ENCODE results near the gene PTPRN2.
"Not testable (repeated sequence)": the region's sequence is repeated elsewhere in the genome, so short reads cannot be mapped to it uniquely, and the experiment has no call there.

PTPRN2 gene

DNA sequence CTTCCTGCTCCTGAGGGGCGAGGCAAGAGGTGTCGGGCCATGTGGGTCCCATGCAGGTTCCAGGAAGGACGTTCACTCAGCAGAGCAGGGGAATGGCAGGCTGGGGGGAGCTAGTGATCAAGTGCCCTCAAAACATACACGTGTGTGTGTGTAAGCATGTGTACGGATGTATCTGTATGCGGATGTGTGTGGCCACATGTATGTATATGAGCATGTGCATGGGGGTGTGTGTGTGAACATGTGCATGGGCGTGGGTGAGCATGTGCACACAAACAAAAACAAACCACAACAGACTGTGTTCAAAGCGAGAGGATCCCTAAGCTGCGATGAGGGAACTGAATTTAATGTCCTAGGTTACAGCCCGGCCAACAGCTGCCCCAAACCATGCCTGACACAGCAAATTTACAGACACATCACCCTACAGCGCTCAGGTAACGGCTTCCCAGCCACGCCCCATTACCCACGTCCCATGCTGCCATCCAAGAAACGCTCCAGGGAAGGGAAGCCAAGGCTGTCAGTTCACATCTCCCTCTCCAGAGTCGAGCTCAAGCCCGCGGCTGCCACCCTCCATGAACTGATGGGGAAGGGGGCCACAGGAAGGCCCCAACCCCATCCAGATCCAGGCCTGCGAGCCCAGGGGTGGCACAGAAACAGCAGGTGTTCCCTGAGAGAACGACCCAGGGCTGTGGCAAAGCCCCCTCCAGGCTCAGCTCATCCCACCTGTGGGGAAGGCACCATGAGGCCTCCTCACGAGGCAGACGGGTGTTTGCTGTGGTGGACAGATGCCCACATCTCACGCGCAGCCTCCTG lies 56.6 kb downstream of the PTPRN2 start:
- no peak for DNase-seq

DNA sequence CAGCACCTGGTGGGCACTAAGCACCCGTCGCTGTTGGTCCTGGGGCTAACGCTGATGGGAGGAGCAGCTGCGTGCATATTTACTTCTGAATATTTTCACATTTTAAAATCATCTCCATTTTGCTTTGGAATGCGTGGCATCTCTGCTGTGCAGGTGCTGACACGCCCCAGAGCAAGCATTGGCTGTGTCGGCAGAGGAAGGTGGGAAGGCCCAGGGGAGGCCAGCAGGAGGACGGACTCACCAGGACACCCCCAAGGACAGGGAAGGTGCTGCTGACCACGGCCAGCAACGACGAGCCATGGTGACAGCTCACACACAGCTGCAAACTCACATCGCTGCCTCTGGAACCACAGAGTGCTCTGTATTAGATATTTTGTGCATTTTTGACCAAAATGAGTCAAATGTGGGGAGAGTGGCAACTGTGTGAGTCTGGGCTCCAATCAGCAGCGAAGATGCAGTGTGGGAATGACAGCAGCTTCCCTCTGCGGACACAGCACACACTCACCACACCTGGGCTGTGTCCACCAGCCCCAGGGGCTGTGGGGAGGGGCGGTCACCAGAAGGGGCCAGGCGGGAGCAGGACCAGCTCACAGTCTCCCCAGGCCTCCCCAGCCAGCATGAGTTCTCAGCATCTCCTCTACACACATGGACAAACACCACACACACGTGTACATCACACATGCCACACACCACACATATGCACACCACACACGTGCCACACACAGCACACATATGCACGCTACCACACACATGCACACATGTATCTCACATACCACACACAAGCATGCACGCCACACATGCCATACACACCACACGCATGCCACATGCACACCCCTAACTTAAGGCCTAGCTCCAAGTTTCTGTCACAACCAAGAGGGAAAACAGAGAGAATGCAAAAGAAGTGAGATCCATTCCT lies 58.2 kb downstream of the PTPRN2 start:
- no peak for DNase-seq

DNA sequence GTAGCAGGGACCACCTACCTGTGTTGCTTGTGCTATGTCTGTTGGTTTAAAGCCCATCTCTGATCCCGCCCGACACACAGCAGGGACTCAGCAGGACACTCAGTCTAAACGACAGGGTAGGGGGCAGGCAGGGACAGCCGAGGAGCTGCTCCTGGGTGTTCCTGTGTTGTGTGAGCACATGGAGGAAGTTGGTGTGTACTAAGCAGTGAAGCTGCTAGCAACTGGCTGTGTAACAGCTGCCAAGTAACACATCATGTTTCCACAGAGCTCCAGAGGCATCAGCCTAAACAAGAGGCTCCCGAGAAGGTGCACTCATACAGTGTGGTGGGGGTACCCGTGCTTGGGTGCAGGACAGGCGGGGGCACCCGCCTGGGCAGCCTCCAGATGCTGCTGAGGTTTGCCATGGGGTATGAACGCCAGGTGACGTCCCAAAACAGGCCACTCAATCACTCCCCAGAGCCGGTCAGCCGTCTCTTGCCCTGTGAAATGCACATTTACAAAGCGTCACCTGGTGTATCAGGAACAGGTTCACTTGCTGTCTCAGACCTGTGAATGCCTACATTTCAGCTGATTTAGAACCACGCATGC lies 59.6 kb downstream of the PTPRN2 start:
- DNase-seq, result no peak

DNA sequence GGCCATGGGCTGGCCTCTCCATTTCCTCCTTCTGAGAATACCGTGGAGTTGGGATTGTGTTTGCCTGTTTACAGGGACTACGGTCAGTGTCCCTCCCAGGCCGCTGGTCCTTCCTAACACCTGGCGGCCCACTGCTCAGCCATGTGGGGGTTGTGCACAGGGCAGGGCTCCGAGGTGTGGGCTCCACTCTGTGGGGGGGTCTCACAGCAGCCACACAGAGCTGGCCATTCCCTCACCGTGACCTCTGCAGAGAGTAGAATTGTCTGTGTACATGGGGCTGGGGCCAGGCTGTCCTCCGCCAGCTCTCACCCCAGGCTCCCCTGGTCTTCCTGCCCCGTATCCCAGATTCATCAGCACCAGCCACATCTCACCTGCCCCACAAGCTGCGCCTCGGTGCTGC lies 60.1 kb downstream of the PTPRN2 start:
- DNase-seq, result no peak

DNA sequence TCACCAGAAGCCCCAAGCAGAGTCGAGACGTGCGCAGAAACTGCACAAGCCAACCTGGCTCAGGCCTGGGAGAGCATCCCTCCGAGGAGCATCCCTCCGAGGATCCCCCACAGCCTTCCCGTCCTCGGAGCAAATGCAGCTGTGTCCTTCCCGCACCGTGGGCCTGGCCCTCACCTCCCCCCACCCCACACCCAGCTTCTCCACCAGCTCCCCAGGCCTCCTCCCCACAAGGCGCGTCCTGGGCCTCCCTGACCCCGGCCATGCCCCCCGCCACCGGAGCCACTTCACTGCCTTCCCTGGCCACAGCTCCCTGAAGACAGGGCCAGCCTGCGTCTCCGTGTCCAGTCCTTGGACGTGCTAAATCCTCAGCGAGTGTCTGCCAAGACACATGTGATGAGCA lies 60.6 kb downstream of the PTPRN2 start:
- no peak for DNase-seq

DNA sequence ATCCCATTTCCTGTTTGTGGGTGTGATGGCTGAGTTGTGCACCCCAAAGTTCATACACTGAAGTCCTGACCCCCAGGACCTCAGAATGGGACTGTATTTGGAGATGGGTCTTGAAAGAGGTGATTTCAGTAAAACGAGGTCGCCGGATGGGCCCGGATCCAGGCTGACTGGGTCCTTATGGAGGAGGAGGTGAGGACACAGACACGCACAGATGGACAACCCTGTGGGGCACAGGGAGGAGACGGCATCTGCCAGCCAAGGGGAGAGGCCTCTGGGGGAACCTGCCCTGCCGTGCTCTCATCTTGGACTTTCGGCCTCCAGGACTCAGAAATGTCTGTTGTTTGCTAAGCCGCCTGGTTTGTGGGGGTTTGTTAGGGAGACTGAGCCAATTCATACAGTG lies 61.1 kb downstream of the PTPRN2 start:
- no peak for DNase-seq

DNA sequence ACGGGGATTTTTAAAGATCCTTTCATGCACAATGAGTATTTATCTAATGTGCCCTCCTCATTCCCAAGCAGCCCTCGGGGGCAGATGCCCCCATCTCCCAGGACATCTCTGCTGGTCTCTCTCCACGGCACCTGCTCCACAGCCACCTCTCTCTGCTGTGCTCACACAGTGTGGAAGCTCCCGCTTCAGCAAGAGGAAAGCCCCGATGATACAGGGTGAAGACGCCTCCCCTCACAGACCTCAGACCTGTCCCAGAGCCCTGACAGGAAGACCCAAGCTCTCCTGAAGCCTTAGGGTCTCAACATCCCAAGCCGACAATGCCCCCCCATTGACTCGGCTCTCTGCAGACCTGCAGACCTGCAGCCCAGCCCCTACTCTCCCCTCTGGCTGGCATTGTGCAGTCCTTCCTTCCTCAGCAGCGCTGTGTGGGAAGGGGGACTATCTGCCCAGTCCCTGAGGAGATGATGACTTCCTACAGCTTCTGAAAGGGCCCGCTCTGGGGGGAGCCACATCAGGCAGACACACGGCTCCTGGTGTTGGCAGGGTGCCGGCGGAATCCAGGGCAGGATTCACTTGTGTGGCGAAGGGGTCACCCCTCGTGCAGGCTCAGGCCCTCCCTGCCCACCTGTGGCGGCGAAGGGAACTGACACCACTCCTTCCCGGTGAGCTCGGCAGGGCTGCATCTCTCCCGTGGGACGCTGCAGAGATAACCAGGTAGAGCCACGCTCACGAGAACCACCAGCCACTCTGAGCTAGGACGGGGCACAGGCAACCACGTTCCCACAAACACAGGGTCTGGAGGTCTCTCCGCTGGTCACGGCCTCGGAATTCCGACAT lies 61.8 kb downstream of the PTPRN2 start:
- no peak for DNase-seq

DNA sequence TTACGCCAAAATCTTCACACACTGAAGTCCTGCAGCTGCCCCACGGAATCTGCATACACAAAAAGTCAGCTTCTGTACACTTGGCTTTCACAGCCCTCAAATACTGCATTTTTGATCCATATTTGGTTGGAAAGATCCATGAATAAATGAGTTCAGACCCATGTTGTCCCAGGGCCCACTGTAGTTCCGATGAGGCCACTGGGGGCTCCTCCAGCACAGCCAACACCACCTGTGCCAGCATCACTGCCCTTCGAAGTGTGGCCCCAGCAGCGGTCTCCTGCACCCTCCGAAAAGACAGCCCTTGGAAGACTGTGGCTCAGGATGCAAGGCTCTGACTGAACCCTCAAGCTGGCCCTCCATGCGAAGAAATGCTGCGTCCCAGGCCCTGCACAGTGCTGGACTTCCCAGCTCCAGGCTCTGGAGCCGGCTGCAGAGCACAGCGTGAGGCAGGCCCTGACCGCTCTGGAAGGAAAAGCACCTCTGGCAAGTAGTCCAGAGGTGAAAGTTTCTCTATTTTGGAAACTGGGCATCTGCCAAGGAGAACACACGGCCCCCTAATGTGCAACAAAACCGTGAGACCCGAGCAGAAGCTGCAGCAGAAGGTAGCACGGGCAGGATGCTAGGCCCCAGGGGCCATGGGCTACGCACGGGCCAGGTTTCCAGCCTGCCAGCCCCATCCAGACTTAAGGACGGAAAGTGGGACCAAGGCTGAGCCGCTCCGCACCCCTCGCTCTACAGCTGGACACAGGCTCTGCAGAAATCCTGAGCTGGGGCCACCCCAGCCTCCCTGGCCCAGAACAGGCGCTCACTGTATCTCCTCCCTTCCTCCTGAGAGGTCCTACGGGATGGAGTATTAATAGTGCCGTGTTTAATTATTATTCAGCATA lies 62.6 kb downstream of the PTPRN2 start:
- DNase-seq, result no peak

DNA sequence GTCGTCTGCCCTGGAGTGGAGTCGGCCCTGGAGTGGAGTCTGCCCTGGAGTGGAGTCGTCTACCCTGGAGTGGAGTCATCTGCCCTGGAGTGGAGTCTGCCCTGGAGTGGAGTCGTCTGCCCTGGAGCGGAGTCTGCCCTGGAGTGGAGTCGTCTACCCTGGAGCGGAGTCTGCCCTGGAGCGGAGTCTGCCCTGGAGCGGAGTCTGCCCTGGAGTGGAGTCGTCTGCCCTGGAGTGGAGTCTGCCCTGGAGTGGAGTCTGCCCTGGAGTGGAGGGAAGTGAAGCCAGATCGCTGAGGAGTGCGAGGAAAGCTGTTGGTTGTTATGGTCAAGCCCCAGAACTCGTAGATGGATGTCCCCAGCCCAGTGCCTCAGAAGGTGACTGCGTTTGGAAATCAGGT lies 63.3 kb downstream of the PTPRN2 start:
- DNase-seq, result not testable (repeated sequence)

DNA sequence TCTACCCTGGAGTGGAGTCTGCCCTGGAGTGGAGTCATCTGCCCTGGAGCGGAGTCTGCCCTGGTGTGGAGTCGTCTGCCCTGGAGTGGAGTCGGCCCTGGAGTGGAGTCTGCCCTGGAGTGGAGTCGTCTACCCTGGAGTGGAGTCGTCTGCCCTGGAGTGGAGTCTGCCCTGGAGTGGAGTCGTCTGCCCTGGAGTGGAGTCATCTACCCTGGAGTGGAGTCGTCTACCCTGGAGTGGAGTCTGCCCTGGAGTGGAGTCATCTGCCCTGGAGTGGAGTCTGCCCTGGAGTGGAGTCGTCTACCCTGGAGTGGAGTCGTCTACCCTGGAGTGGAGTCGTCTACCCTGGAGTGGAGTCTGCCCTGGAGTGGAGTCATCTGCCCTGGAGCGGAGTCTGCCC lies 63.7 kb downstream of the PTPRN2 start:
- not testable (repeated sequence) for DNase-seq

DNA sequence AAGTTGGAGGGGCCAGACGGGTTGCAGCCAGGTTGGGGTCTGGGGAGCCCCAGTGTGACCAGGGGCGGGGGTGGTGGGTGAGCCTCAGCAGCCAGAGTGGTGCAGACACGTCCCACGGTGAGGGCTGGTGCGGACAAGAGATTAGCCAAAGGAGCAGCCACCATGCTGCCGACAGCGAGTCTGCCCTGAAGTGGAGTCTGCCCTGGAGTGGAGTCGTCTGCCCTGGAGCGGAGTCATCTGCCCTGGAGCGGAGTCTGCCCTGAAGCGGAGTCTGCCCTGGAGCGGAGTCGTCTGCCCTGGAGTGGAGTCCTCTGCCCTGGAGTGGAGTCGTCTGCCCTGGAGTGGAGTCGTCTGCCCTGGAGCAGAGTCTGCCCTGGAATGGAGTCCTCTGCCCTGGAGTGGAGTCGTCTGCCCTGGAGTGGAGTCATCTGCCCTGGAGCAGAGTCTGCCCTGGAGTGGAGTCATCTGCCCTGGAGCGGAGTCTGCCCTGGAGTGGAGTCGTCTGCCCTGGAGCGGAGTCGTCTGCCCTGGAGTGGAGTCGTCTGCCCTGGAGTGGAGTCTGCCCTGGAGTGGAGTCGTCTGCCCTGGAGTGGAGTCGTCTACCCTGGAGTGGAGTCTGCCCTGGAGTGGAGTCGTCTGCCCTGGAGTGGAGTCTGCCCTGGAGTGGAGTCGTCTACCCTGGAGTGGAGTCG lies 64.3 kb downstream of the PTPRN2 start:
- DNase-seq, result not testable (repeated sequence)

DNA sequence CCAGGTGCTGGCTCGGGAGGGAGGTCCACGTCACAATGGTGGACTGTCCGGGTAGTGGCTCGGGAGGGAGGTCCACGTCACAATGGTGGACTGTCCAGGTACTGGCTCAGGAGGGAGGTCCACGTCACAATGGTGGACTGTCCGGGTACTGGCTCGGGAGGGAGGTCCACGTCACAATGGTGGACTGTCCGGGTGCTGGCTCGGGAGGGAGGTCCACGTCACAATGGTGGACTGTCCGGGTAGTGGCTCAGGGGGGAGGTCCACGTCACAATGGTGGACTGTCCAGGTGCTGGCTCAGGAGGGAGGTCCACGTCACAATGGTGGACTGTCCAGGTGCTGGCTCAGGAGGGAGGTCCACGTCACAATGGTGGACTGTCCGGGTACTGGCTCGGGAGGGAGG lies 65.8 kb downstream of the PTPRN2 start:
- not testable (repeated sequence) for DNase-seq

DNA sequence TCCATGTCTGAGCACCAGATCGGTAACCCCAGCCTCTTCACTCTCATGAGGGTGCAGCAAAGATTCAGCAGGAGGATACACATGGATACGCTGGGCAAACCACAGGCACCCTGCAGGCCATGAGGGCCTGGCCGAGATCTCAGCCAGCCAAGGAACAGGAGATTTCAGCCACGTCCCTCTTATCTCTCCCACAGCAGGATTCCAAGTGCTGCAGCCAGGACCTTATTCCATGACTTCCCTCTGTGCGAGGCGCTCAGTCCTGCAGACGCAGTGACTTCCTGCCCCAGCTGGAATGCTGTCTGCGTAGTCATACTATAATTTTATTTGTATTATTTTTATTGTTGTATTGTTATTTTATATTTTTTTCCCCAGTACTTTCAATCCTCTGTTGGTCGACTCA lies 66.8 kb downstream of the PTPRN2 start:
- DNase-seq, result no peak

DNA sequence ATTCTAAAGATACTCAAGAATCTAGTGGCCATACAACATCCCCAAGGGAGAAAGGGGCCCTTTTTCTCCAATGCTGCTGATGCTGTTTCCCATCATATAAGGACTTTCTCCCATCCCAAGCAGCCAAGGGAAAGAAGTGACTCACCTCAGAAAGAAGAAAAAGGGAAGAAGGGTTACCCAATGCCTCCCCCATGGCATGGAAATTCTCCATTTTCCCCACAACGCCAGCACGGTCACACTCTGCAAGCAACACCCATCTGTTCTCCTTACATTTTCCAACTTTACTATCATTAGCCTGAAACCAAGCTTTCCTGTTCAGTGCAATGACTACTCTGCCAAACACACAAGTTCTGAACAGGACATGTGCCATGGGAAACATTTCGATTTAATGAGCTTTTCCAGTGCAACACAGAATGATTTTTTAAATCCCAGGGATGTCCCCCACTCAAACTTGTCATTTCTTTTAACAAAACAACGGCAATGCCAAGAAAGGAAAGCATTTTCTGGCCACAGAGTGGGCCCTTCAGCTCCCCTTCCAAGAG lies 67.9 kb downstream of the PTPRN2 start:
- DNase-seq, result no peak

DNA sequence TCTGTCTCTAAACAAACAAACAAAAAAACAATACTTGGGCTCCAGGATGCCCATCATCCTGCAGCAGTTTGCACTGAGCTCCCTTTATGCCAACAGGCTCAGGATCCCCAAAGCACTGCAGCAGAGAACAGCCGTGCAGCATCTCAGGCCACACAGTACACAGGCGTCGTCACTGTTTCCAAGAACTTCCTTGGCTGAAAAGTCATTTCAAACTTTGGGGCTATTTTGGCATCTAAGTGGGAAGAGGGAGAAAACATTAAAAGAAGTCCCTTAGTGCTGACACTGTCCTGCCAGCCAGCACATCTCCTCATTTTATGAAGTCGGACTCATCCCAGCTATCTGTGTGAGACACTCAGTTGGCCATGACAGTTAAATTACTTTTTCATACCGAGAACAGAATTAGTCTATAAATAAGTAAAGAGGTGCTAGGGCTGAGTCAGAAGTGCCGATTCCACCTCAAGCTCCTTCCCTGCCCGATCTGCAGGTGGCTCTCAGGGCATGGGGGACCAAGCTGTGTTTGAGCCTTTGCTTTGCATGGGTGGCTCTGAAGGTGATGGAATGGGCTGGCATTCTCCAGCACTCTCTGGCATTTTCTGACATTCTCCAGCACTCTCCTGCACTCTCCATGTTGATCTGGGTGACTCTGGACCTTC lies 68.5 kb downstream of the PTPRN2 start:
- no peak for DNase-seq

DNA sequence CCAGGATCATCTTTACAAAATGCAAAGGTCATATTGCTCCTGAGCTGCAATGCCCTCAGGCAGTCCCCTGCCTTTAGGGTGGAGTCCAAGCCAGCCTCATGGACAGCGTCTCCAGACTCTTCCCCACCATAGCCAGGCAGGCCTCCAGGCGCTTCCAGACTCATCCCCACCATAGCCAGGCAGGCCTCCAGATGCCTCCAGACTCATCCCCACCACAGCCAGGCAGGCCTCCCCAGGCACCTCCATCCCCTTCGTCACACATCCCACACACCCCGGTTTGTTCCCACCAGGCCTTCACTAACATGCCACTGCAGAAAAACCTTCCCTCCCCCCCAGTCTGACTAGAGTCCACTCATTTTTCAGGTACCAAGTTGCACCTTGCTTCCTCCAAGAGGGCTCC lies 70.1 kb downstream of the PTPRN2 start:
- DNase-seq, result no peak

DNA sequence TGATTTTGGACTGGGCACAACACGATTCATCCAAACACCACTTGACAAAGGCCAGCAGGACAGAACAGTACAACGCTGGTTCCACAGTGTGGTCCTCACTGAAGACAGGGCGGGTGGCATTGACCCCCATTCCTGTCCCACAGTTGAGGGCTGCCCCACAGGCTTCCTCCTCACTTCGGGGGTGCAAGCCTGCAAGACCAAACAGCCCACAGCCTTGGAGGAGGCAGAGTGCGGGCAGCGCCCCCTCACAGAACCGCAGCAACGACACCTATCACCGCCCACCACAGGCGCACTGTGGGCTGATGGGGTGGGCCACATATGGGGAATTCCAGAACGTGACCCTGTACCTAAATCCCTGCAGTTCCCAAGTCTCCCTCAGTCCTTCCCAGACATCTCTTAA lies 70.6 kb downstream of the PTPRN2 start:
- no peak for DNase-seq

DNA sequence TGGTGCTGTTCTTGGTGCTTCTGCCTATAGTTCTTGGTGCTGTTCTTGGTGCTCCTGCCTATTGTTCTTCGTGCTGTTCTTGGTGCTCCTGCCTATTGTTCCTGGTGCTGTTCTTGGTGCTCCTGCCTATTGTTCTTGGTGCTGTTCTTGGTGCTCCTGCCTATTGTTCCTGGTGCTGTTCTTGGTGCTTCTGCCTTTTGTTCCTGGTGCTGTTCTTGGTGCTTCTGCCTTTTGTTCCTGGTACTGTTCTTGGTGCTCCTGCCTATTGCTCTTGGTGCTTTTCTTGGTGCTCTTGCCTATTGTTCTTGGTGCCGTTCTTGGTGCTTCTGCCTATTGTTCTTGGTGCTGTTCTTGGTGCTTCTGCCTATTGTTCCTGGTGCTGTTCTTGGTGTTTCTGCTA lies 71.1 kb downstream of the PTPRN2 start:
- no peak for DNase-seq

DNA sequence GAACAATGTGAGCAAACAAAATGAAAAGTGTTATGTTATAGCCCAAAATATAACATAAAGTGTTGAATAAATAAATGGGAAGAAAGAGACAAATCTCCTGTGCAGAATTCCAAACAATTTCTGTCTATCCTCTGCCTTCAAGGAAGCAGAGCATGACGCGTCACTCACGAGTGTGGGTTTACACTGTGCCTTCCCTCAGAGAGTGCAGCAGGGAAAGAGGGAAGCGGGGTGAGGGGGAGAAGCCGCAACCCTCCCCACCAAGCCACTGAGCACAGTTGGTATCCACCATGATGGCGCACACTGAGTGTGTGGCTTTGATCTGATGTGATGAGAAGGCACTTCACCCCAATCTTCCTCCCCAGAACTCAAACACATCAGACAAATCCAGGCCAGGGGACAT lies 74.8 kb downstream of the PTPRN2 start:
- no peak for DNase-seq

DNA sequence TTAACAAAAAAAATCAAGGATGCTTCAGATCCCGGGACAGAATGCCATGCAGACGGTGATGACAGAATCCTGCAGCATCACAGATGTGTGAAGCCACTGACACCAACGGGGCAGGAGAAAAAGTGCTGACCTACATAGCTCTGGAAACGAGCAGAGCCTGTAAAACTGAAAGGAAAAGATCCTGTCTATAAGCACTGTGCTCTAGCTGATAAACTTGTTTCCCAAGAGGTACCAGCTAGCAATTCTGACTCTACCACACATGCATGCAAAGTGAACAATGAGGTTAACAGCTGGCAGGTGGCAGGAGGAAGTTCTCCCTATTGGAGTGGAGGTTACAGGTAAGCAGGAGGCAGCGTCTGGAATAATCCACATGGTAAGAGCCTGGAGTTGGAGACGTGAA lies 75.6 kb downstream of the PTPRN2 start:
- DNase-seq, result no peak
